ENCODE data around the gene SETBP1. TPM values are rescaled to one million over a fixed set of nuclear protein-coding genes. Genes with fewer than 3 reads are reported as not detected.

The SETBP1 gene
- total RNA-seq, 2 experiments from 2014 or later = 0.74 to 1.4 TPM

- peaks cover 7% of the 10 kb centered on the region for H3K4me1 Mint-ChIP-seq (ENCODE audit: low read depth)
- intact Hi-C loops (cut with micrococcal nuclease) = loop anchor here (5.0 kb wide), 1 partner anchor 706 kb away; no protein-coding TSS in a partner anchor
- CTCF ChIA-PET = interaction anchor here (1.0 kb wide), 2 partner anchors 205 to 212 kb away, joined by 3 read pairs; no protein-coding TSS in a partner anchor
- no peaks in the 10 kb centered on the region for H3K36me3 Mint-ChIP-seq (ENCODE audit: low read depth)
- H3K4me3 Mint-ChIP-seq = peak overlapping the region; percentile 70
- H3K27ac Mint-ChIP-seq = no peak overlapping the region
- DNase-seq = no peak
- H3K9me3 Mint-ChIP-seq = no peaks in the 10 kb centered on the region
- H3K27me3 Mint-ChIP-seq (ENCODE audit: low read depth) = peaks cover 23% of the 10 kb centered on the region
Observed at GRCh38 chr18:44681076-44681970, 635 bp downstream of the SETBP1 start.

DNA sequence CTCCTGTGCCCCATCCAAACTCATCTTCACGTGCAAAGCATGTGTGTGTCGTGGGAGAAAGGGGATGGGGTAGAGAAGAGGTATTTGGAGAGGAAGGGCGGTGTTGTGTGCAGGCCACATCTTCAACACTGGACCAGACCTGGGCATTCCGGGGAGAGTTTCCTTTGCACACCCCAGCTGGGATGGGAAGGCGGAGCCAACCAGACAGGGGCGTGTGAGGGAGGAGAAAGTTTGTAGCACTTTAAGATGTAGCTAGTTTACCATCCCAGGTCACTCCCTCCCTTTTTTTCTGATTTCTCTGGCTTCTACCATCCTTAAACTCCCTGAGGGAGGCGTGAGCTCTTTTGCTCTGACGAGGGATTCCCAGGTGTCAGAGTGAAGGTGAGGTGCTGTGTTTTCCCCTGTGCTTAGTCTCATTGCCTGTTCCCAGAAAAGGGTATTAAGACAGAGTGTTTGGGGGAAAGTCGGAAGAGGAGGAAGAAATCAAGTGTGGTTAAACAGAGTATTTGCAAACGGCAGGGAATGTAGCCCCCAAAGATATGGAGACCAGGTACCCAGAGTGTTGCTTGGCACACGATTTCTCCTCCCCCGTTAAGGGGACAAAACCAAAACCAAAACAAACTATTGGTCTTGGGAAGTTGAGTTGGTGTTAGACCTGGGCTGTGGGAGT lies 1.6 kb downstream of the SETBP1 start:
- H3K9me3 Mint-ChIP-seq = no peaks in the 10 kb centered on the region
- no peaks in the 10 kb centered on the region for H3K36me3 Mint-ChIP-seq (ENCODE audit: low read depth)
- intact Hi-C loops (cut with micrococcal nuclease) = loop anchor here (5.0 kb wide), 1 partner anchor 705 kb away; no protein-coding TSS in a partner anchor
- no peak for DNase-seq
- peaks cover 7% of the 10 kb centered on the region for H3K4me1 Mint-ChIP-seq (ENCODE audit: low read depth)
- H3K4me3 Mint-ChIP-seq = no peak overlapping the region
- CTCF ChIA-PET = no interaction called here
- no peak overlapping the region for H3K27ac Mint-ChIP-seq
- H3K27me3 Mint-ChIP-seq (ENCODE audit: low read depth) = peaks cover 30% of the 10 kb centered on the region

DNA sequence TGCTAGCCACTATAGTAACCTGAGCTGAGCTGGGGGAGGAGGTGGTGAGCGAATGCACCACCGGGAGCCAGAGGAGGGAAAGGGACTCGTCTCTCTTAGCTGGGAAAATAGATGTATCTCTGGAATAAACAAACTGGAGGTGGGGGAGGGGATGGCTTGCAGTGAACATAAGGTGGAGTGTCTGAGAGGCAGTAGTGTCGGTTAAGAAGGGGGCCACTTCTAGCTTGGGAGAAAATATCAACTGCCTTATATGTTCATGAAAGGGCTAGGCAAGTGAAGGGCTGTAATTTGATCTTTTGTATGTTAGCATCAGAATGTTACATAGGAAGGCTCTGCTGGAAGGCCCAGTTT lies 2.2 kb downstream of the SETBP1 start:
- no peak for DNase-seq
- Mint-ChIP-seq H3K9me3 (no peaks in the 10 kb centered on the region), H3K27me3 (ENCODE audit: low read depth) (peaks cover 32% of the 10 kb centered on the region), H3K4me1 (ENCODE audit: low read depth) (peaks cover 7% of the 10 kb centered on the region), H3K4me3 (no peak overlapping the region), H3K27ac (no peak overlapping the region), H3K36me3 (ENCODE audit: low read depth) (no peaks in the 10 kb centered on the region)
- intact Hi-C loops (cut with micrococcal nuclease) = loop anchor here (5.0 kb wide), 1 partner anchor 704 kb away; no protein-coding TSS in a partner anchor
- CTCF ChIA-PET = no interaction called here

- H3K27me3 Mint-ChIP-seq (ENCODE audit: low read depth) = peaks cover 28% of the 10 kb centered on the region
- H3K36me3 Mint-ChIP-seq (ENCODE audit: low read depth) = no peaks in the 10 kb centered on the region
- intact Hi-C loops (cut with micrococcal nuclease) = loop anchor here (5.0 kb wide), 1 partner anchor 704 kb away; no protein-coding TSS in a partner anchor
- no peaks in the 10 kb centered on the region for H3K9me3 Mint-ChIP-seq
- no peak overlapping the region for H3K27ac Mint-ChIP-seq
- no peak overlapping the region for H3K4me3 Mint-ChIP-seq
- no peak for DNase-seq
- CTCF ChIA-PET = no interaction called here
- peaks cover 7% of the 10 kb centered on the region for H3K4me1 Mint-ChIP-seq (ENCODE audit: low read depth)
Observed at GRCh38 chr18:44683556-44683955, 2.9 kb downstream of the SETBP1 start.

DNA sequence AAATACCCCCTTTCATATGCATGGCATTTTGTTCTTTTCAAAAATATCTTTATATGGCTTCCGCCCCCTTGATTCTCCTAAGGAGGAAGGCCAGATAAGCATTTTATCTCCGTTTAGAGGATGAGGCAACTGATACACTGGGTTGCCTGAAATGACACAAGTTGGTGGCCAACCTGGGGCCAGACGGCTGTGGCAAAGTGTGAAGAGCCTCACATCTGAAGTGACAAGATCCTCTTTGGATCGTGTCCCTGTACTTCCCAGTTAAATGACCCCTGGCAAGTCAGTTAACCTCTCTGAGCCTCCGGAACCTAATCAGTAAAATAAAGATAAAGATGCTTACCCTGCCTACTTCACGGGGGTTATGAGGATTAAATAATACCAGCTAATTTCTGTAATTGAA lies 4.6 kb downstream of the SETBP1 start:
- peaks cover 34% of the 10 kb centered on the region for H3K27me3 Mint-ChIP-seq (ENCODE audit: low read depth)
- CTCF ChIA-PET = interaction anchor here (0.7 to 1.0 kb wide), 2 partner anchors 25 to 37 kb away, joined by 3 read pairs; no protein-coding TSS in a partner anchor
- H3K4me3 Mint-ChIP-seq = no peak overlapping the region
- DNase-seq = no peak
- H3K4me1 Mint-ChIP-seq (ENCODE audit: low read depth) = peaks cover 7% of the 10 kb centered on the region
- H3K9me3 Mint-ChIP-seq = no peaks in the 10 kb centered on the region
- no peak overlapping the region for H3K27ac Mint-ChIP-seq
- H3K36me3 Mint-ChIP-seq (ENCODE audit: low read depth) = no peaks in the 10 kb centered on the region
- intact Hi-C loops (cut with micrococcal nuclease) = no loop called here

DNA sequence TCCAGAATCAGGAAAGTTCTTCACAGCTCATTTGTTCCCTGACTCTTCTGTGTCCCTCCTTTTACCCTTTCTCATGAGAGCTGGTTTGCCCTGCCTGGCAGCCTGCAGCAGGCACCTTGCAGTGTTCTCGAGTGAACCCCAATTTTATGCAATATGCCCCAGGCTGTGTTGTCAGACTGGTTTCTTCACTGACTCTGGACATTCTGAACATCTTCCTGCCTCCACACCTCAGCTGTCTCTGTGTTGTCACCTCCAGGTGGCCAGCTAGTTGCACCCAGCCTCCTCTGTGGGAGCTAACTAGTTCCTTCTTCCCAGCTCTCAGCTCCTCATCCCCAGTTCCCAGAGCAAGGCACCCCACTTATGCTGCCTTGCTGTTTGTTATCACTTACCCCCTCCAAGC lies 5.5 kb downstream of the SETBP1 start:
- CTCF ChIA-PET = interaction anchor here (0.6 kb wide), 1 partner anchor 20 kb away, joined by 4 read pairs; no protein-coding TSS in a partner anchor

GRCh38 chr18:44687421-44687820 lies 6.7 kb downstream of the SETBP1 start:
- H3K4me1 Mint-ChIP-seq (ENCODE audit: low read depth) = no peaks in the 10 kb centered on the region
- DNase-seq = no peak
- CTCF ChIA-PET = interaction anchor here (0.6 kb wide), 1 partner anchor 8 kb away, joined by 3 read pairs; no protein-coding TSS in a partner anchor
- H3K27ac Mint-ChIP-seq = no peak overlapping the region
- H3K4me3 Mint-ChIP-seq = no peak overlapping the region
- H3K27me3 Mint-ChIP-seq (ENCODE audit: low read depth) = peaks cover 41% of the 10 kb centered on the region
- no peaks in the 10 kb centered on the region for H3K9me3 Mint-ChIP-seq
- H3K36me3 Mint-ChIP-seq (ENCODE audit: low read depth) = no peaks in the 10 kb centered on the region
- intact Hi-C loops (cut with micrococcal nuclease) = no loop called here

More for the DNA sequence above, 5.5 kb downstream of the SETBP1 start:
- Mint-ChIP-seq H3K9me3 (no peaks in the 10 kb centered on the region), H3K4me1 (ENCODE audit: low read depth) (peaks cover 2% of the 10 kb centered on the region), H3K4me3 (no peak overlapping the region), H3K27me3 (ENCODE audit: low read depth) (peaks cover 36% of the 10 kb centered on the region), H3K27ac (no peak overlapping the region), H3K36me3 (ENCODE audit: low read depth) (no peaks in the 10 kb centered on the region)
- intact Hi-C loops (cut with micrococcal nuclease) = no loop called here
- DNase-seq = no peak

DNA sequence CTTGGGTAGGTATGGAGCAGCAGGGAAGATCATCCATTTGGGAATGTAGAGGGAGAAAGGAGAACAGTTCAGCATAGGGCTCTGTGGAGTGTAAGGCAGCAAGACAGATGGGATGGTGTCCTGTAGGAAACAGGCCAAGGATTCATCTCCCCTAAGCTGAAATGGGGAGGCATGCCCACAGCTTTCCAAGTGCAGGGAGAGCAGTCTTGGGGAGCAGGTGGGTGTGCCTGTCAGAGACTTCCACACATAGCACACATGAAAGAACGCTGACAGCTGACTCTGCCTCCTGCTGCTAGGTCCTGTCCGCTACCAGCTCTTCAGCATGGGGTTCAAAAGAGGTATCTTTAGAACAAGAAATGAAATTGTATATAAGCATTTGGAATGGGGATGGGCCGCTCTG lies 9.0 kb downstream of the SETBP1 start:
- no peaks in the 10 kb centered on the region for H3K9me3 Mint-ChIP-seq
- H3K27ac Mint-ChIP-seq = no peak overlapping the region
- no peaks in the 10 kb centered on the region for H3K4me1 Mint-ChIP-seq (ENCODE audit: low read depth)
- no peak for DNase-seq
- peaks cover 44% of the 10 kb centered on the region for H3K27me3 Mint-ChIP-seq (ENCODE audit: low read depth)
- CTCF ChIA-PET = no interaction called here
- no peaks in the 10 kb centered on the region for H3K36me3 Mint-ChIP-seq (ENCODE audit: low read depth)
- intact Hi-C loops (cut with micrococcal nuclease) = no loop called here
- H3K4me3 Mint-ChIP-seq = no peak overlapping the region

DNA sequence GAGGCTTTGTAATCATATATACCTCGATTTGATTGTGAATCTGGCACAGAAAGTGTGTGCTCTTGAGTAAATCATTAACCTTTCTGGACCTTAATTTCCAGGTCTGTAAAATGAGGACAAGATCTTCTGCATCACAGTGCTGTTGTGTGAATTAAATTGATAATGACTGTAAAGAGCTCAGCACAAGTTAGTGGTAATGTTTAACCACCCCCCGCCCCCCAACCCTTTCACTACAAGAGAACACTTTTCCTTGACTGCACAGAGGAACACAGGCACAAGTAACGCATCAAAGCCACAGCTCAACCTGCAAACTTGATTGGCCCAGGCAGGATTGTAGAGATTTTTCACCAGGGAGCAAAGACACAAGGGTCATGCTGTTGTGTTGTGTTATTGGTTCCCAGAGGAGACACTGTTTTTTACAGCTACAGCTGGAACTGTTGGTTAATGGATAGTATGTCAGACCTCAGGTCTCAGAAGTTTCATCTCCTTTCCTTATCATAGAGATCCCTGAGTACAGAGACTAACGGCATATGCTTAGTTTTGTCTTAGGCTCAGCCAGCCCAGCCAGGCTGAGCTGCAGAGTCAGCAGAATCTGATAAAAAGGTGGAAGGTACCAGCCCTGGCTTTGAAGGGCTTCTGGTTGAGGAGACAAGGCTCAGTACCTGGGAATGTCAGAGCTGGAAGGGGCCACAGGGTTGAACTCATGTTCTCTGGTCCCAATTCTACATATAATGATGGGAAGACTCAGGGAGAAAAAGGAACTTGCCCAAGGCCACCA lies 10.6 kb downstream of the SETBP1 start:
- CTCF ChIA-PET = interaction anchor here (1.1 kb wide), 1 partner anchor 32 kb away, joined by 4 read pairs; no protein-coding TSS in a partner anchor
- H3K36me3 Mint-ChIP-seq (ENCODE audit: low read depth) = no peaks in the 10 kb centered on the region
- no peaks in the 10 kb centered on the region for H3K4me1 Mint-ChIP-seq (ENCODE audit: low read depth)
- no peak overlapping the region for H3K27ac Mint-ChIP-seq
- intact Hi-C loops (cut with micrococcal nuclease) = no loop called here
- H3K9me3 Mint-ChIP-seq = no peaks in the 10 kb centered on the region
- H3K4me3 Mint-ChIP-seq = no peak overlapping the region
- DNase-seq = no peak
- H3K27me3 Mint-ChIP-seq (ENCODE audit: low read depth) = peaks cover 34% of the 10 kb centered on the region

- intact Hi-C loops (cut with micrococcal nuclease) = no loop called here
- Mint-ChIP-seq H3K27ac (no peak overlapping the region), H3K9me3 (no peaks in the 10 kb centered on the region), H3K4me1 (ENCODE audit: low read depth) (peaks cover 2% of the 10 kb centered on the region), H3K4me3 (no peak overlapping the region), H3K27me3 (ENCODE audit: low read depth) (peaks cover 22% of the 10 kb centered on the region), H3K36me3 (ENCODE audit: low read depth) (no peaks in the 10 kb centered on the region)
- DNase-seq = no peak
- CTCF ChIA-PET = no interaction called here
Observed at GRCh38 chr18:44693030-44693784, 12.5 kb downstream of the SETBP1 start.

- Mint-ChIP-seq H3K27me3 (ENCODE audit: low read depth) (peaks cover 21% of the 10 kb centered on the region), H3K4me1 (ENCODE audit: low read depth) (peaks cover 5% of the 10 kb centered on the region), H3K9me3 (no peaks in the 10 kb centered on the region), H3K27ac (no peak overlapping the region), H3K36me3 (ENCODE audit: low read depth) (no peaks in the 10 kb centered on the region), H3K4me3 (no peak overlapping the region)
- DNase-seq = no peak
- intact Hi-C loops (cut with micrococcal nuclease) = no loop called here
- CTCF ChIA-PET = interaction anchor here (0.7 to 1.0 kb wide), 2 partner anchors 9 to 113 kb away, joined by 3 read pairs; no protein-coding TSS in a partner anchor
Observed at GRCh38 chr18:44695503-44695902, 14.8 kb downstream of the SETBP1 start.

All from activated naive CD4-positive, alpha-beta T cell treated with anti-CD3 and anti-CD28 coated beads for 36 hours (primary cell).